Liver (tissue), 9 donors: Measurements from ENCODE around the gene RGS4. TPM values are rescaled to one million over a fixed set of nuclear protein-coding genes. Genes with fewer than 3 reads are reported as not detected.

ENCODE experiments used
- DNase-seq: peaks from one replicate; pipeline ENCODE4 v3.0.0-alpha.2; 2017; ENCODE audit warnings: low spot score
- H3K27ac ChIP-seq, 2 donors: one replicate each; pipeline ENCODE4 v1.7.0; 2013; ENCODE audit warnings: inconsistent platforms in 2 of 2, low read length in 2 of 2, control low read depth in 1 of 2, low read depth in 1 of 2, mild to moderate bottlenecking in 1 of 2
- H3K27me3 ChIP-seq, 4 donors: one replicate each; pipeline versions ENCODE4 v1.6.1 to v1.7.0; 2013; ENCODE audit warnings: low read length in 3 of 4, inconsistent platforms in 1 of 4, mild to moderate bottlenecking in 1 of 4, moderate library complexity in 1 of 4; ENCODE audit not compliant: control insufficient read depth in 4 of 4, insufficient read depth in 4 of 4
- H3K36me3 ChIP-seq, 4 donors: one replicate each; pipeline versions ENCODE4 v1.6.1 to v1.7.0; 2013; ENCODE audit warnings: low read length in 3 of 4, mild to moderate bottlenecking in 3 of 4, low read depth in 1 of 4, moderate library complexity in 1 of 4; ENCODE audit not compliant: control insufficient read depth in 4 of 4, insufficient read depth in 3 of 4
- H3K4me1 ChIP-seq, 4 donors: one replicate each; pipeline versions ENCODE4 v1.6.1 to v1.7.0; 2013; ENCODE audit warnings: low read length in 3 of 4, mild to moderate bottlenecking in 3 of 4, moderate library complexity in 1 of 4; ENCODE audit not compliant: control insufficient read depth in 4 of 4, insufficient read depth in 4 of 4
- H3K4me3 ChIP-seq, 3 donors: one replicate each; pipeline versions ENCODE4 v1.6.1 to v1.7.0; 2013; ENCODE audit warnings: low read length in 3 of 3, control low read depth in 1 of 3, low read depth in 1 of 3, mild to moderate bottlenecking in 1 of 3
- H3K9ac ChIP-seq, 2 donors: one replicate each; pipeline ENCODE4 v1.7.0; 2013; ENCODE audit warnings: low read length in 2 of 2, mild to moderate bottlenecking in 2 of 2, moderate library complexity in 2 of 2, control low read depth in 1 of 2, low read depth in 1 of 2
- H3K9me3 ChIP-seq, 4 donors: one replicate each; pipeline versions ENCODE4 v1.6.1 to v1.7.0; 2013; ENCODE audit warnings: low read length in 3 of 4; ENCODE audit not compliant: control insufficient read depth in 4 of 4
- ATF3 ChIP-seq: IDR thresholded peaks from 2 replicates; pipeline ENCODE4 v1.6.1; 2016; ENCODE audit warnings: antibody characterized with exemption
- CTCF ChIP-seq: fragments of 150-350 bp; IDR thresholded peaks from 2 replicates; pipeline ENCODE4 v1.5.1; 2017; ENCODE audit warnings: improper control_type of control experiment, low read depth, low read length; ENCODE audit not compliant: missing input control
- EGR1 ChIP-seq, 2 donors: IDR thresholded peaks; 2 replicates each; pipeline ENCODE4 v1.6.1; 2016 to 2018; ENCODE audit warnings: antibody characterized with exemption in 2 of 2, low read depth in 2 of 2
- FOXA1 ChIP-seq: IDR thresholded peaks from 2 replicates; pipeline ENCODE4 v1.6.1; 2016; ENCODE audit warnings: antibody characterized with exemption
- FOXA2 ChIP-seq: IDR thresholded peaks from 2 replicates; pipeline ENCODE4 v1.6.1; 2016; ENCODE audit warnings: antibody characterized with exemption
- GABPA ChIP-seq, 2 donors: IDR thresholded peaks in 1 of 2; conservative IDR thresholded peaks in 1 of 2; 2 replicates each; pipeline ENCODE4 v1.6.1; 2016; ENCODE audit warnings: antibody characterized with exemption in 2 of 2, mild to moderate bottlenecking in 1 of 2, moderate library complexity in 1 of 2
- HNF4A ChIP-seq, 2 donors: conservative IDR thresholded peaks; 2 replicates each; pipeline ENCODE4 v1.6.1; 2016; ENCODE audit warnings: antibody characterized with exemption in 2 of 2, mild to moderate bottlenecking in 2 of 2
- HNF4G ChIP-seq: IDR thresholded peaks from 2 replicates; pipeline ENCODE4 v1.6.1; 2016; ENCODE audit warnings: antibody characterized with exemption
- JUND ChIP-seq, 2 donors: IDR thresholded peaks; 2 replicates each; pipeline ENCODE4 v1.6.1; 2016; ENCODE audit warnings: antibody characterized with exemption in 2 of 2
- MAX ChIP-seq: IDR thresholded peaks from 2 replicates; pipeline ENCODE4 v1.6.1; 2016; ENCODE audit warnings: antibody characterized with exemption
- NR2F2 ChIP-seq: IDR thresholded peaks from 2 replicates; pipeline ENCODE4 v1.6.1; 2016; ENCODE audit warnings: antibody characterized with exemption
- RAD21 ChIP-seq, 2 donors: IDR thresholded peaks; 2 replicates each; pipeline ENCODE4 v1.6.1; 2016; ENCODE audit warnings: antibody characterized with exemption in 2 of 2, mild to moderate bottlenecking in 2 of 2
- REST ChIP-seq: IDR thresholded peaks from 2 replicates; pipeline ENCODE4 v1.6.1; 2016; ENCODE audit warnings: antibody characterized with exemption, mild to moderate bottlenecking
- RXRA ChIP-seq, 2 donors: IDR thresholded peaks; 2 replicates each; pipeline ENCODE4 v1.6.1; 2017 to 2018; ENCODE audit warnings: antibody characterized with exemption in 2 of 2, mild to moderate bottlenecking in 1 of 2
- SP1 ChIP-seq: IDR thresholded peaks from 2 replicates; pipeline ENCODE4 v1.6.1; 2018; ENCODE audit warnings: antibody characterized with exemption, mild to moderate bottlenecking
- TAF1 ChIP-seq: conservative IDR thresholded peaks from 2 replicates; pipeline ENCODE4 v1.6.1; 2016; ENCODE audit warnings: antibody characterized with exemption, mild to moderate bottlenecking
- YY1 ChIP-seq: IDR thresholded peaks from 2 replicates; pipeline ENCODE4 v1.6.1; 2016; ENCODE audit warnings: antibody characterized with exemption, mild to moderate bottlenecking
- ZBTB33 ChIP-seq: IDR thresholded peaks from 2 replicates; pipeline ENCODE4 v1.6.1; 2016; ENCODE audit warnings: antibody characterized with exemption
- WGBS: extraction: QIAGEN DNeasy Blood & Tissue Kit; methylation state at CpG from one replicate; pipeline ENCODE4 v1.1.7; 2013; 5-methylcytosine and 5-hydroxymethylcytosine counted together
- polyA plus RNA-seq, 2 donors: library from polyadenylated mRNA; stranded (reverse) in 1 of 2; unstranded in 1 of 2; fragments of 200-250 nt in 1 of 2; fragments of >200 nt in 1 of 2; fragmentation: Nextera tagmentation in 1 of 2; extraction: Ambion mirVana in 1 of 2; gene quantifications; one replicate each; pipeline versions ENCODE4 v1.2.1 to v1.2.3, GENCODE V29; 2013 to 2015
- total RNA-seq, 2 donors: library from RNA; depleted of rRNA; stranded (reverse); fragments of >200 nt; gene quantifications; one replicate each; pipeline ENCODE4 v1.2.3, GENCODE V29; 2014
- donor health status: healthy.
- donor health status: healthy.
- donor health status: healthy.
- donor health status: healthy.
- donor health status: healthy.

Gene RGS4
- total and polyA plus RNA-seq, 4 donors = 0.37 to 1.4 (median 0.75) TPM

- TF ChIP-seq REST = no peak
Observed at GRCh38 chr1:163027610-163028009, 41.6 kb upstream of the RGS4 start (continued).

- 81% methylated on average over 5 of the region's 5 CpGs for WGBS
- no peak overlapping the region for H3K4me3 ChIP-seq
- no peaks in the 10 kb centered on the region for H3K9me3 ChIP-seq
- TF ChIP-seq CTCF (no peak), HNF4A (conservative IDR thresholded peaks at IDR 0.05) (no peak), RAD21 (IDR thresholded peaks at IDR 0.05) (no peak), YY1 (no peak), RXRA (IDR thresholded peaks at IDR 0.05) (no peak), HNF4G (no peak), TAF1 (no peak), FOXA1 (no peak), MAX (no peak), JUND (IDR thresholded peaks at IDR 0.05) (no peak), EGR1 (IDR thresholded peaks at IDR 0.05; ENCODE audit: low read depth in 2 of 2) (no peak), SP1 (no peak), FOXA2 (no peak), GABPA (IDR thresholded peaks at IDR 0.05 in 1 of 2, conservative IDR thresholded peaks at IDR 0.05 in 1 of 2) (no peak), ZBTB33 (no peak), REST (no peak), NR2F2 (no peak), ATF3 (no peak)
- no peak overlapping the region for H3K9ac ChIP-seq
- no peak for DNase-seq
- H3K27ac ChIP-seq = no peak overlapping the region
- peaks cover 0 to 2% (median 0%) of the 10 kb centered on the region in 4 donors for H3K27me3 ChIP-seq
- H3K36me3 ChIP-seq = no peaks in the 10 kb centered on the region
- no peaks in the 10 kb centered on the region for H3K4me1 ChIP-seq
Observed at GRCh38 chr1:163029901-163030300, 39.3 kb upstream of the RGS4 start.
